GM12873 (cell line): Measurements from ENCODE around the gene GNAI1.

Experiments used
- CTCF ChIP-seq: IDR thresholded peaks from 2 replicates; pipeline ENCODE4 v1.5.1; 2012; ENCODE audit warnings: low read depth, mild to moderate bottlenecking, moderate library complexity, low read length, control low read depth; ENCODE audit not compliant: insufficient read depth; ENCODE audit errors: missing control alignments

GNAI1 gene

GRCh38 chr7:80097756-80098155 is 36.9 kb upstream of the GNAI1 start:
- TF ChIP-seq CTCF = no peak

DNA sequence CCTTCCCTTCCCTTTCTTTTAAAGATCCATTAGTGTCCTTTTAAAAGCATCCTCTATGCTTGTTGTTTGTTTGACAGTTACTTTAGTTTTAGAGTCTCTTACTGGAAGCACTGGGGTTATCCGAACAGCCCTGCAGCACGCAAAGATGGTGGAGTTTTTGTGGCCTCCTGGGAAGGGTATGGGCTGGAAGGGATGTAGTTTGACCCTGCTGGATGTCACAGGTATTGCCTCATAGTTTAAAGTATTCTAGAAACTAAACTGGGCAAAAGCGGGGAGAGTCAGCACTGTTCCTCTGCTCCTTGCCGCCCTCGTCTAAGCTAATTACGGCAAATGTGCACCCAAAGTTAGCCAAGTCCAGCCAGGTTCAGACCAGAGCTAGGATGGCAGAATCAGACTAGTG is 35.8 kb upstream of the GNAI1 start:
- peak; percentile 38 for TF ChIP-seq CTCF

DNA sequence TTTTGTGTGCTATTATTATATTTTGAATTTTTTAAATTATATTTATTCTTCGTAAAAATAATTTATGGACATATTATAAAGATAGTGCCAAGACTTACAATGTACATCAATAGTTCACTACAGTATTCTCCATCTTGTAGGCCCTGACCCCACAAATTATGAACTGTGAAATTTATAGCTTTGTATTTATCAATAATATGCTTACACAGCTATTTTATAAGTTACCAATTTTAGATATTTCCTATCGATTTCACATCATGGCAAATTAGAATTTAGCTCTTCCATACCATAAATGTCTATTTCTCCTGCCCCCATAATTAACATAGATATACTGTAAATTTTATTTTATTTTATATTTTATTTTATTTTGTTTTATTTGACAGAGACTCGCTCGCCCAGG is 34.4 kb upstream of the GNAI1 start:
- no peak for TF ChIP-seq CTCF

- no peak for TF ChIP-seq CTCF
Measured at GRCh38 chr7:80105701-80106408, 28.8 kb upstream of the GNAI1 start.

GRCh38 chr7:80106498-80107113 is 28.0 kb upstream of the GNAI1 start:
- no peak for TF ChIP-seq CTCF

GRCh38 chr7:80107278-80107677 is 27.4 kb upstream of the GNAI1 start:
- TF ChIP-seq CTCF = no peak

DNA sequence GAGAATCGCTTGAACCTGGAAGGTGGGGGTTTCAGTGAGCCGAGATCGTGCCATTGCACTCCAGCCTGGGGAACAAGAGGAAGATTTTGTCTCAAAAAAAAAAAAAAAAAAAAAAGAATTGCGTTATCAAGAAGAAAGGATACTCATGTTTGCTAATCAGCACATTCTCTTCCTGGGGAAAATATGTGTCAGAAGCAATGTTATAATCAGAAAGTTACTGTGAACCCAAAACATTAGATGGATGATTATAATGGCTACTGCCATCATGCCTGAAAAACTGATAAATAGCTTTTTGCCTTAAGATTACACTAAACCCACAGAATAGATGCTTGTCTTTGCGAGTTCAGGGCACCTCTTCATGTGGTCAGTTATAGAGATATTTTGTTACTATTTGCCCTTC is 24.3 kb upstream of the GNAI1 start:
- no peak for TF ChIP-seq CTCF
